T-cell (primary cell): ENCODE data around the gene WNK1. TPM values are rescaled to one million over a fixed set of nuclear protein-coding genes. Genes with fewer than 3 reads are reported as not detected.
"Not testable (repeated sequence)": the region's sequence is repeated elsewhere in the genome, so short reads cannot be mapped to it uniquely, and the experiment has no call there.

ENCODE experiments used
- ATAC-seq, 4 experiments: fragments of 200-7000 bp in 3 of 4; fragments of 150-1000 bp in 1 of 4; cut with Tn5 transposase; replicated peaks in 1 of 4; 1 replicate in 3 of 4; 2 replicates in 1 of 4; pipeline ENCODE4 v1.10.0; 2021; ENCODE audit warnings: moderate library complexity in 3 of 4, mild to moderate bottlenecking in 2 of 4, moderate number of reproducible peaks in 1 of 4
- CTCF ChIA-PET, 2 donors: fragments of 300-600 bp; sonication (Branson Sonifier 250); formaldehyde crosslinking; loops; one replicate each; lab custom pipeline; 2022; ENCODE audit warnings: antibody characterized with exemption in 2 of 2; lab: Charles Lee
- POLR2A ChIA-PET, 2 donors: fragments of 300-600 bp; sonication (Branson Sonifier 250); formaldehyde crosslinking; loops; one replicate each; lab custom pipeline; 2022; ENCODE audit warnings: antibody characterized with exemption in 2 of 2; lab: Charles Lee
- DNase-seq, 35 experiments: peaks; one replicate each; pipeline versions ENCODE4 v3.0.0 to v3.0.0-alpha.2; 2013 to 2023
- H3K27ac ChIP-seq: one replicate; pipeline ENCODE4 v1.5.1; 2013; ENCODE audit warnings: low read length
- H3K27me3 ChIP-seq, 2 experiments: replicated peaks in 1 of 2; 1 replicate in 1 of 2; 2 replicates in 1 of 2; pipeline versions ENCODE4 v1.6.1 to v1.7.0; 2013; ENCODE audit warnings: low read length in 1 of 2, mixed read lengths in 1 of 2; ENCODE audit not compliant: control insufficient read depth in 2 of 2, insufficient read depth in 2 of 2; ENCODE audit errors: extremely low read depth in 1 of 2
- H3K36me3 ChIP-seq, 2 donors: 1 replicate in 1 of 2; 2 replicates in 1 of 2; pipeline versions ENCODE4 v1.6.1 to v1.7.0; 2013; ENCODE audit warnings: low read length in 1 of 2; ENCODE audit not compliant: control insufficient read depth in 2 of 2, insufficient read depth in 1 of 2; ENCODE audit errors: extremely low read depth in 1 of 2
- H3K4me1 ChIP-seq, 2 experiments: 1 replicate in 1 of 2; 2 replicates in 1 of 2; pipeline versions ENCODE4 v1.6.1 to v1.7.0; 2013; ENCODE audit warnings: low read length in 2 of 2, mixed read lengths in 1 of 2; ENCODE audit not compliant: insufficient read depth in 2 of 2, control insufficient read depth in 1 of 2; ENCODE audit errors: extremely low read depth in 1 of 2
- H3K4me3 ChIP-seq, 2 donors: 1 replicate in 1 of 2; 2 replicates in 1 of 2; pipeline versions ENCODE4 v1.5.1 to v1.7.0; 2013; ENCODE audit warnings: mild to moderate bottlenecking in 2 of 2, low read length in 1 of 2, moderate library complexity in 1 of 2; ENCODE audit not compliant: control insufficient read depth in 1 of 2; ENCODE audit errors: extremely low read depth in 1 of 2
- H3K9me3 ChIP-seq: 2 replicates; pipeline ENCODE4 v1.7.0; 2013
- H3K27ac Mint-ChIP-seq, 2 donors: one replicate each; pipeline ENCODE4 v1.8.0; 2020 to 2021; ENCODE audit warnings: mild to moderate bottlenecking in 2 of 2, mixed read lengths in 2 of 2
- H3K27me3 Mint-ChIP-seq, 2 donors: one replicate each; pipeline ENCODE4 v1.8.0; 2021 to 2022; ENCODE audit warnings: mixed read lengths in 2 of 2
- H3K36me3 Mint-ChIP-seq: one replicate; pipeline ENCODE4 v1.8.0; 2021; ENCODE audit warnings: mixed read lengths
- H3K4me1 Mint-ChIP-seq, 3 donors: one replicate each; pipeline ENCODE4 v1.8.0; 2020 to 2022; ENCODE audit warnings: mixed read lengths in 3 of 3, mild to moderate bottlenecking in 1 of 3
- H3K4me3 Mint-ChIP-seq, 3 donors: one replicate each; pipeline ENCODE4 v1.8.0; 2020 to 2022; ENCODE audit warnings: mild to moderate bottlenecking in 3 of 3, mixed read lengths in 3 of 3, moderate library complexity in 3 of 3
- H3K9me3 Mint-ChIP-seq, 3 donors: one replicate each; pipeline ENCODE4 v1.8.0; 2020 to 2022; ENCODE audit warnings: mixed read lengths in 3 of 3
- WGBS: methylation state at CpG from one replicate; pipeline ENCODE4 v1.1.5; 2013; ENCODE audit warnings: missing lambda C conversion rate; ENCODE audit not compliant: insufficient coverage; 5-methylcytosine and 5-hydroxymethylcytosine counted together
- total RNA-seq, 35 experiments: library from RNA in 6 of 35; stranded (reverse) in 6 of 35; fragments of 120-200 nt in 1 of 35; gene quantifications; one replicate each; pipeline versions ENCODE4 v1.2.1 to v1.2.4 and lab custom pipeline; 2013 to 2026

The WNK1 gene
- total RNA-seq, 5 donors from 2014 or later (not counting 1 experiment from before 2014, with no cell fraction given) = 168 to 287 (median 179) TPM

DNA sequence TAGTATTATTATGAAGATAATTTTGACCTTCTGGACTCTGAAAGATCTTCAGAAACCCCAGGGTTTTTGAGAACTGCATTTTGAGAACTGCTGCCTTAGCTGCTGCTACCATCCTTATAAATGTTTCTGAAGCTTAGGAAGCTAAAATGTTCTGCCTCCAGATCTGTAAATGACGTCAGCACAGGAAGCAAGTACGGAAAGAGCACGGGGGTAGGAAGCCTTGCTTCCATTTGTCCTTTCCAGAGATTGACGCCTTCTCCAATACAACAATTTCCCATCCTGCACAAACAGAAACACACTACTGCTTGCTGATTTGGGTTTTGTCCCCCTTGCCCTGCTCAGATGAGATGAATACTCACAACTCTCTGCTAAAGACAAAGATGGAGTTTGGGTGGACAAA lies 179.2 kb downstream of the WNK1 start:
- H3K4me1 Mint-ChIP-seq = no peaks in the 10 kb centered on the region
- Histone ChIP-seq H3K4me3 (no peak overlapping the region), H3K4me1 (no peaks in the 10 kb centered on the region), H3K9me3 (no peaks in the 10 kb centered on the region), H3K27ac (no peak overlapping the region), H3K36me3 (peaks cover 14 to 49% of the 10 kb centered on the region in 2 donors), H3K27me3 (no peaks in the 10 kb centered on the region)
- no peak for ATAC-seq
- POLR2A ChIA-PET = no interaction called here
- CTCF ChIA-PET = no interaction called here
- no CpG with 5 or more reads among the region's 4 CpGs for WGBS
- H3K27ac Mint-ChIP-seq = no peak overlapping the region
- no peaks in the 10 kb centered on the region for H3K9me3 Mint-ChIP-seq
- H3K36me3 Mint-ChIP-seq = peaks cover 33% of the 10 kb centered on the region
- H3K27me3 Mint-ChIP-seq = no peaks in the 10 kb centered on the region
- no peak for DNase-seq
- H3K4me3 Mint-ChIP-seq = no peak overlapping the region

DNA sequence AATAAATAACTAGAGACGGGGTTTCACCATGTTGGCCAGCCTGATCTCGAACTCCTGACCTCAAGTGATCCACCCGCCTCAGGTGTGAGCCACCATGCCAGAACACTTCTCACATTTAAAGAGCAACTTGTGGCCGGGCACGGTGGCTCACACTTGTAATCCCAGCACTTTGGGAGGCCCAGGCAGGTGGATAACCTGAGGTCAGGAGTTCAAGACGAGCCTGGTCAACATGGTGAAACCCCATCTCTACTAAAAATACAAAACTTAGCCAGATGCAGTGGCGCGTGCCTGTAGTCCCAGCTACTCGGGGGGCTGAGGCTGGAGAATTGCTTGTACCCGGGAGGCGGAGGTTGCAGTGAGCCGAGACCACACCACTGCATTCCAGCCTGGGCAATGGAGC lies 183.5 kb downstream of the WNK1 start:
- H3K9me3 Mint-ChIP-seq, POLR2A ChIA-PET, H3K9me3 ChIP-seq, DNase-seq, H3K27ac Mint-ChIP-seq, H3K27me3 ChIP-seq, H3K4me3 ChIP-seq, H3K27me3 Mint-ChIP-seq, H3K4me1 ChIP-seq, ATAC-seq, H3K4me3 Mint-ChIP-seq, CTCF ChIA-PET, H3K27ac ChIP-seq, H3K4me1 Mint-ChIP-seq: not testable (repeated sequence)
- peaks cover 30% of the 10 kb centered on the region for H3K36me3 Mint-ChIP-seq
- WGBS = 99% methylated on average over 8 of the region's 12 CpGs
- peaks cover 6 to 25% of the 10 kb centered on the region in 2 donors for H3K36me3 ChIP-seq

DNA sequence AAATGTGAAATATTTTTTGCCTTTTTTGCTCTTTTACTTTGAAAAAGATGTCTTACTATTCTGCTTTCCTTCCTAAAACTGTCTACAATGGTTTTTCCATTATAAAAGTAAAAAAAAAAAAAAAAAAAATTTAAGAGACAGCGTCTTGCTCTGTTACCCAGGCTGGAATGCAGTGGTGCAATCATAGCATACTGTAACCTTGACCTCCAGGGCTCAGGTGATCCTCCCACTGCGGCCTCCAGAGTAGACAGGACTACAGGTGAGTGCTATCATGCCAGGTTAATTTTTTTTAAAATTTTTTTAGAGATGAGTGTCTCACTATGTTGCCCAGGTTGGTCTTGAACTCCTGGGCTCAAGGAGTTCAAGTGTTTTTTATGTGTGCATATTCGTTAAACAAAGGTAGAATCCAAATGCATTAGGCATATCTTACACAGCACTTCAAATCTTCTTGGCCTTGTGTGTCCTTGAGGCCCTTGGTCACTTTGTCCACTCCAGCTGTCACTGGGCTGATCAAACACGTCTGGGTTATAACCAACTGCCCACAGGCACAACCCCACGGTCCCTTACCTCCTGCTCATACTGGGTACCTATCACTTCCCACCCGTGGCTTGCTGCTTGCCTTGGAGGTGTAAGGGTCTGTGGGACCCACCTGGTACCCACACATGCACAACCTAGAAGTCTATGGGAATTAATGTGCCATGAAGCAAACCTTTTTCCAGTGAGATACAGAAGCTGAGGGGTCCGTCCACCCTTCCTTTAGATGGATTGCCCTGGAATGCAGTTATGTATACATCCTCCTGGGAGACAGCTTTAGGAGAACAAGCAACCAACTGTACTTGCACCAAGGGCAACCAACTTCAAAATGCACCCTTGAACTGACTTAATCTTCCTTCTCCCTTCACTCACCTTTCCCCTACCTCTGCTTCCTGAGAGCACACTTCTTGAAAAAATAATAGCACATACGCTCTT lies 184.3 kb downstream of the WNK1 start:
- Mint-ChIP-seq H3K27me3 (no peaks in the 10 kb centered on the region), H3K36me3 (peaks cover 25% of the 10 kb centered on the region), H3K4me3 (no peak overlapping the region), H3K4me1 (peaks cover 5 to 9% (median 9%) of the 10 kb centered on the region in 3 donors), H3K9me3 (no peaks in the 10 kb centered on the region), H3K27ac (peak overlapping the region in 1 of 2 donors; percentile 28)
- ChIA-PET POLR2A (no interaction called here), CTCF (no interaction called here)
- WGBS = 95% methylated on average over 4 of the region's 8 CpGs
- H3K27ac ChIP-seq = no peak overlapping the region
- no peaks in the 10 kb centered on the region for H3K27me3 ChIP-seq
- H3K36me3 ChIP-seq = peaks cover 6 to 17% of the 10 kb centered on the region in 2 donors
- DNase-seq (no peak), ATAC-seq (no peak)
- H3K4me1 ChIP-seq = no peaks in the 10 kb centered on the region
- H3K9me3 ChIP-seq = no peaks in the 10 kb centered on the region
- no peak overlapping the region for H3K4me3 ChIP-seq

DNA sequence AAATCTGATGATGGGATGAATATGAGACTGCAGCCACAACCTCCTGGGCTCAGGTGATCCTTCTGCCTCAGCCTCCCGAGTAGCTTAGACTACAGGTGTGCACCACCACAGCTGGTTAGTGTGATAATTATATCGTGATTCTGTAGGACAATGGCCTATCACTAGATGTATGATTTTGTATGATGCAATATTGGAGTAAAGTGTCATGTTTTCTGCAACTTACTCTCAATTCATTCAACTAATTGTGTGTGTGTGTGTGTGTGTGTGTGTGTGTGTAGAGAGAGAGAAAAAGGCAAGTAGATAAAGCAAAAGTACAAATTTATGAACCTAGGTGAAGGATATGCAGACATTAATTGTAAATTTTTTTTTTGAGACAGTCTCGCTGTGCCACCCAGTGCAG lies 186.4 kb downstream of the WNK1 start:
- no peaks in the 10 kb centered on the region for H3K9me3 Mint-ChIP-seq
- DNase-seq (no peak), ATAC-seq (no peak)
- H3K4me3 Mint-ChIP-seq = no peak overlapping the region
- H3K36me3 Mint-ChIP-seq = peaks cover 27% of the 10 kb centered on the region
- Histone ChIP-seq H3K27me3 (no peaks in the 10 kb centered on the region), H3K36me3 (peaks cover 3 to 16% of the 10 kb centered on the region in 2 donors), H3K27ac (no peak overlapping the region), H3K9me3 (no peaks in the 10 kb centered on the region), H3K4me3 (no peak overlapping the region), H3K4me1 (peaks cover 0 to under 1% of the 10 kb centered on the region in 2 experiments)
- peaks cover 8 to 19% (median 13%) of the 10 kb centered on the region in 3 donors for H3K4me1 Mint-ChIP-seq
- WGBS = 100% methylated on average over 2 of the region's 3 CpGs
- ChIA-PET POLR2A (no interaction called here), CTCF (interaction anchor here in 1 of 2 donors (1.0 kb wide), 1 partner anchor 11 kb away, joined by 5 read pairs; the partner anchor contains the start of gene RAD52)
- no peaks in the 10 kb centered on the region for H3K27me3 Mint-ChIP-seq
- H3K27ac Mint-ChIP-seq = no peak overlapping the region

DNA sequence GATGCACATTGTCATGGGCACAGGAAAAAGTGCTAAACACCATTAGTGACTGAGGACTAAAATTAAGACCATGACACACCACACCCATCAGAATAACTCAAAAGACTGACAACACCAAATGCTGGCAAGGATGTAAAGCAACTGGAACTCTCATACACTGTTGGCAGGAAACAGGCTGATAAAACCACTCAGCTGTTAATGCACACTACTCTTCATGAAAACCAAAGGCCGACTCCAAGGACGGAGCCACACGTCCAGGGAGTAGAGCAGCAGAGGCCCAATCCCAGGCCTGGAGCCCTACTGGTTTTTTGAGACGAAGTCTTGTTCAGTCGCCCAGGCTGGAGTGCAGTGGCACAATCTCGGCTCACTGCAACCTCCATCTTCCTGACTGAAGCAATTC lies 190.7 kb downstream of the WNK1 start:
- 97% methylated on average over 4 of the region's 6 CpGs for WGBS
- Histone ChIP-seq H3K27me3 (no peaks in the 10 kb centered on the region), H3K36me3 (peaks cover 3 to 10% of the 10 kb centered on the region in 2 donors), H3K27ac (no peak overlapping the region), H3K9me3 (no peaks in the 10 kb centered on the region), H3K4me3 (no peak overlapping the region), H3K4me1 (peaks cover 0 to 10% of the 10 kb centered on the region in 2 experiments)
- DNase-seq (no peak), ATAC-seq (no peak)
- Mint-ChIP-seq H3K27ac (peak overlapping the region in 1 of 2 donors; percentile 22), H3K4me3 (no peak overlapping the region), H3K4me1 (peaks cover 32 to 44% (median 40%) of the 10 kb centered on the region in 3 donors), H3K9me3 (no peaks in the 10 kb centered on the region), H3K36me3 (peaks cover 29% of the 10 kb centered on the region), H3K27me3 (no peaks in the 10 kb centered on the region)
- ChIA-PET CTCF (no interaction called here), POLR2A (no interaction called here)

DNA sequence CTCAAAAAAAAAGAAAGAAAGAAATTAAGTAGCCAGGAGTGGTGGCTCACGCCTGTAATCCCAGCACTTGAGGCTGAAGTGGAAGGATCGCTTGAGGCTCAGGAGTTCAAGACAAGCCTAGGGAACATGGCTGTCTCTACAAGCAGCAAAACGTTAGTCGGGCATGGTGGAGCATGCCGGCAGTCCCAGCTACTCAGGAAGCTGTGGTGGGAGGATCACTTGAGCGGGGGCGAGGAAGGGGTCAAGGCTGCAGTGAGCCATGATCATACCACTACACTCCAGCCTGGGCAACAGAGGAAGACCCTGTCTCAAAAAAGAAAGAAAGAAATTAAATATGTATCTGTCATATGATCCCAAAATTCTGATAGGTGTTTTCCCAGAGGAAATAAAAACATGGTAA lies 191.8 kb downstream of the WNK1 start:
- ATAC-seq = no peak
- Mint-ChIP-seq H3K4me3 (peak overlapping the region in 1 of 3 donors; percentile 34), H3K36me3 (peaks cover 27% of the 10 kb centered on the region), H3K27ac (peak overlapping the region; percentile 17 to 49), H3K27me3 (no peaks in the 10 kb centered on the region), H3K4me1 (peaks cover 41 to 54% (median 48%) of the 10 kb centered on the region in 3 donors), H3K9me3 (no peaks in the 10 kb centered on the region)
- no peak for DNase-seq
- POLR2A ChIA-PET = no interaction called here
- Histone ChIP-seq H3K4me3 (no peak overlapping the region), H3K9me3 (no peaks in the 10 kb centered on the region), H3K36me3 (peaks cover 3 to 10% of the 10 kb centered on the region in 2 donors), H3K27ac (no peak overlapping the region), H3K4me1 (peaks cover 2 to 21% of the 10 kb centered on the region in 2 experiments), H3K27me3 (no peaks in the 10 kb centered on the region)
- 100% methylated on average over 2 of the region's 7 CpGs for WGBS
- CTCF ChIA-PET = no interaction called here
